AG09309 (cell line): ENCODE data around the gene CASKIN2.

ENCODE experiments used
- DNase-seq: peaks from one replicate; pipeline ENCODE4 v3.0.0-alpha.2; 2010; ENCODE audit warnings: low read depth
- H3K4me3 ChIP-seq: 2 replicates; pipeline ENCODE4 v1.5.1; 2011; ENCODE audit warnings: mild to moderate bottlenecking, low read depth, low read length, moderate library complexity; ENCODE audit not compliant: control insufficient read depth
- CTCF ChIP-seq: IDR thresholded peaks from 2 replicates; pipeline ENCODE4 v1.5.1; 2011; ENCODE audit warnings: mild to moderate bottlenecking, low read depth, low read length, inconsistent platforms; ENCODE audit not compliant: insufficient read depth, control insufficient read depth; ENCODE audit errors: missing control alignments

The CASKIN2 gene

GRCh38 chr17:75559958-75560533 lies 44.7 kb upstream of the CASKIN2 start:
- no peak for DNase-seq
- no peak overlapping the region for H3K4me3 ChIP-seq
- TF ChIP-seq CTCF: no peak

- DNase-seq: no peak
- no peak overlapping the region for H3K4me3 ChIP-seq
- no peak for TF ChIP-seq CTCF
Measured at GRCh38 chr17:75558666-75559530, 43.6 kb upstream of the CASKIN2 start.

GRCh38 chr17:75557852-75558665 lies 42.7 kb upstream of the CASKIN2 start:
- DNase-seq: no peak

GRCh38 chr17:75557075-75557851 lies 41.9 kb upstream of the CASKIN2 start:
- no peak for TF ChIP-seq CTCF
- no peak for DNase-seq
- no peak overlapping the region for H3K4me3 ChIP-seq

More at GRCh38 chr17:75557852-75558665, 42.7 kb upstream of the CASKIN2 start:
- H3K4me3 ChIP-seq: no peak overlapping the region
- TF ChIP-seq CTCF: no peak

GRCh38 chr17:75555679-75556153 lies 40.4 kb upstream of the CASKIN2 start:
- TF ChIP-seq CTCF: no peak
- H3K4me3 ChIP-seq: no peak overlapping the region
- no peak for DNase-seq
